ENCODE measurements around the gene ENTPD1. TPM values are rescaled to one million over a fixed set of nuclear protein-coding genes. Genes with fewer than 3 reads are reported as not detected.

The ENTPD1 gene
- total and polyA plus RNA-seq, 10 of the 15 experiments (the other 5 are each of a cell fraction or from before 2014, with no cell fraction given) = 110 to 413 (median 161) TPM

- H3K9me3 ChIP-seq (replicated peaks; ENCODE audit: control insufficient read depth, insufficient read depth, low read length) = no peaks in the 10 kb centered on the region
- ATAC-seq (no peak), DNase-seq (ENCODE audit: low read depth, low spot score) (no peak), FAIRE-seq (no peak)
- SMC1A ChIA-PET (ENCODE audit: uncharacterized antibody, unreplicated experiment) = interaction anchor here (0.8 to 1.8 kb wide), 7 partner anchors 10 to 166 kb away, joined by 3 to 9 read pairs (median 4); partner anchors contain the start of gene TCTN3
- POLR2A ChIA-PET = interaction anchor here (1.3 kb wide), 1 partner anchor 10 kb away, joined by 4 read pairs; no protein-coding TSS in a partner anchor
- H3K9ac ChIP-seq (ENCODE audit: control insufficient read depth, insufficient read depth, low read length) = no peak overlapping the region
- H3K4me2 ChIP-seq (ENCODE audit: control insufficient read depth, insufficient read depth) = no peak overlapping the region
- no peaks in the 10 kb centered on the region for H3K27me3 ChIP-seq (replicated peaks in 1 of 2; ENCODE audit: control insufficient read depth in 2 of 2, insufficient read depth in 2 of 2, low read length in 1 of 2)
- peaks cover 34 to 40% of the 10 kb centered on the region in 2 experiments for H3K36me3 ChIP-seq (ENCODE audit: control insufficient read depth in 2 of 2, insufficient read depth in 2 of 2, low read length in 1 of 2)
- no peaks in the 10 kb centered on the region for H3K79me2 ChIP-seq (ENCODE audit: control insufficient read depth, insufficient read depth, low read length)
- H3K4me1 ChIP-seq (ENCODE audit: control insufficient read depth, insufficient read depth, low read length) = peaks cover 9% of the 10 kb centered on the region; the same call in 1 of the 2 replicates
- TF ChIP-seq POLR2AphosphoS5 (IDR thresholded peaks at IDR 0.05; ENCODE audit: low read length) = 0 out of 2 replicates have a peak, but pooled peaks have one; percentile 21
- no peak for TF ChIP-seq SMARCA5 (IDR thresholded peaks at IDR 0.05)
- no peak for TF ChIP-seq IKZF2 (IDR thresholded peaks at IDR 0.05)
- no TSS peak for BruUV-seq (replicated peaks)
- CTCF ChIA-PET = interaction anchor here (2.8 kb wide), 1 partner anchor 167 kb away, joined by 16 read pairs; the partner anchor contains the start of gene TCTN3
- no peak overlapping the region for H2AFZ ChIP-seq (ENCODE audit: control insufficient read depth, low read depth, low read length)
- H3K4me3 ChIP-seq = no peak overlapping the region
- in situ Hi-C loops (cut with MboI) = no loop called here
- H3K27ac ChIP-seq (ENCODE audit: control insufficient read depth, insufficient read depth) = no peak overlapping the region
- H4K20me1 ChIP-seq (ENCODE audit: control insufficient read depth, insufficient read depth) = no peaks in the 10 kb centered on the region
- intact Hi-C loops (cut with micrococcal nuclease; ENCODE audit: unreplicated experiment) = no loop called here
- 98% methylated on average over 3 of the region's 3 CpGs for WGBS (ENCODE audit: insufficient coverage, insufficient replicate concordance, low lambda C conversion rate, missing lambda C conversion rate)
- RAD21 ChIA-PET (ENCODE audit: unreplicated experiment) = interaction anchor here (1.1 to 1.2 kb wide), 2 partner anchors 165 to 166 kb away, joined by 4 to 5 read pairs; partner anchors contain the start of gene TCTN3
These were observed 104.4 kb downstream of the ENTPD1 start for GRCh38 chr10:95860166-95860940.

- ATAC-seq = no peak
- Histone ChIP-seq H3K4me3 (no peak overlapping the region), H3K36me3 (ENCODE audit: control insufficient read depth in 2 of 2, insufficient read depth in 2 of 2, low read length in 1 of 2) (peaks cover 39 to 44% of the 10 kb centered on the region in 2 experiments), H3K4me1 (ENCODE audit: control insufficient read depth, insufficient read depth, low read length) (peaks cover 9% of the 10 kb centered on the region; the same call in 1 of the 2 replicates), H3K9me3 (replicated peaks; ENCODE audit: control insufficient read depth, insufficient read depth, low read length) (no peaks in the 10 kb centered on the region), H3K79me2 (ENCODE audit: control insufficient read depth, insufficient read depth, low read length) (no peaks in the 10 kb centered on the region), H4K20me1 (ENCODE audit: control insufficient read depth, insufficient read depth) (no peaks in the 10 kb centered on the region), H3K9ac (ENCODE audit: control insufficient read depth, insufficient read depth, low read length) (no peak overlapping the region), H3K27me3 (replicated peaks in 1 of 2; ENCODE audit: control insufficient read depth in 2 of 2, insufficient read depth in 2 of 2, low read length in 1 of 2) (no peaks in the 10 kb centered on the region), H3K27ac (ENCODE audit: control insufficient read depth, insufficient read depth) (no peak overlapping the region), H2AFZ (ENCODE audit: control insufficient read depth, low read depth, low read length) (no peak overlapping the region), H3K4me2 (ENCODE audit: control insufficient read depth, insufficient read depth) (no peak overlapping the region)
- intact Hi-C loops (cut with micrococcal nuclease; ENCODE audit: unreplicated experiment) (no loop called here), in situ Hi-C loops (cut with MboI) (no loop called here)
- 98% methylated on average over 2 of the region's 2 CpGs for WGBS (ENCODE audit: insufficient coverage, insufficient replicate concordance, low lambda C conversion rate, missing lambda C conversion rate)
- FAIRE-seq = no peak
- no TSS peak for BruUV-seq (replicated peaks)
- ChIA-PET SMC1A (ENCODE audit: uncharacterized antibody, unreplicated experiment) (interaction anchor here (0.8 to 1.8 kb wide), 5 partner anchors 12 to 167 kb away, joined by 3 to 6 read pairs (median 5); no protein-coding TSS in a partner anchor), POLR2A (interaction anchor here (1.3 kb wide), 1 partner anchor 9 kb away, joined by 4 read pairs; no protein-coding TSS in a partner anchor), CTCF (interaction anchor here (0.8 to 2.8 kb wide), 2 partner anchors 8 to 168 kb away, joined by 4 to 16 read pairs; partner anchors contain the start of gene TCTN3), RAD21 (ENCODE audit: unreplicated experiment) (interaction anchor here (1.1 to 1.2 kb wide), 2 partner anchors 166 to 167 kb away, joined by 4 to 5 read pairs; partner anchors contain the start of gene TCTN3)
- no peak for DNase-seq (ENCODE audit: low read depth, low spot score)
- TF ChIP-seq SKIL (IDR thresholded peaks at IDR 0.05; ENCODE audit: low read depth, poor library complexity, severe bottlenecking) = no peak
- TF ChIP-seq ZBTB33 (IDR thresholded peaks at IDR 0.05) = no peak
- no peak for TF ChIP-seq LARP7 (IDR thresholded peaks at IDR 0.05)
- no peak for TF ChIP-seq ZSCAN29 (IDR thresholded peaks at IDR 0.05)
- no peak for TF ChIP-seq BCL3 (IDR thresholded peaks at IDR 0.05; ENCODE audit: borderline replicate concordance, insufficient read depth, low read depth, low read length, poor library complexity, severe bottlenecking)
- no peak for TF ChIP-seq BCL11A (IDR thresholded peaks at IDR 0.05; ENCODE audit: low read depth, low read length)
- no peak for TF ChIP-seq MEF2A (IDR thresholded peaks at IDR 0.05; ENCODE audit: insufficient read depth, low read depth, low read length)
These were observed 105.4 kb downstream of the ENTPD1 start for GRCh38 chr10:95861386-95861785.
